ENCODE measurements around the gene MAGEA3.
"Not testable (repeated sequence)": the region's sequence is repeated elsewhere in the genome, so short reads cannot be mapped to it uniquely, and the experiment has no call there.

DNA sequence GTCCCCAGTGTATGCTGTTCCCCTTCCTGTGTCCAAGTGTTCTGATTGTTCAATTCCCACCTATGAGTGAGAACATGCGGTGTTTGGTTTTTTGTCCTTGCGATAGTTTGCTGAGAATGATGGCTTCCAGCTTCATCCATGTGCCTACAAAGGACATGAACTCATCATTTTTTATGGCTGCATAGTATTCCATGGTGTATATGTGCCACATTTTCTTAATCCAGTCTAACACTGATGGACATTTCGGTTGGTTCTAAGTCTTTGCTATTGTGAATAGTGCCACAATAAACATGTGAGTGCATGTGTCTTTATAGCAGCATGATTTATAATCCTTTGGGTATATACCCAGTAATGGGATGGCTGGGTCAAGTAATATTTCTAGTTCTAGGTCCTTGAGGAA is 23.9 kb upstream of the MAGEA3 start:
- not testable (repeated sequence) for TF ChIP-seq CTCF, POLR2A (IDR thresholded peaks at IDR 0.05)

Data from uterus (tissue), 2 donors.